NCI-H2107 (cell line): ENCODE results near the gene FBXO44.

Source experiments
- DNase-seq: peaks from one replicate; lab custom pipeline; 2025; lab: John Stamatoyannopoulos, UW

FBXO44 gene

DNA sequence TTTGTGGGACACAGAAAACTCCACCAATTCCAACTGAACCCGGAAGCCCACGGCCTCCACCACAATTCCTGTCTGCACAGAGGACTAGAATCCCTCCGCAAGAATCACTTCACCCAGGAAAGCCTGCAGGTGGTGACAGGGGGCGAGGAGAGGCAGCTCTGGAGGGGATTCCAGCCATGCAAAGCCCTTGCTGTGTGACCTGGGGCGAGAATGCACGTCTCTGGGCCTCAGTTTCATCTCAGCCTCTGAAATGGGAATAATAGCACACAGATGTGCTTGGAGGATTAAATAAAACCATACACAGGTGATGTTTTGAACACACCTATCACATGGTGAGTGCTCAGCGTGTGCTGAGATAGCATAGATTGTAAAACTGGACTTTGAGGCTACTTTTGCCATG lies 14.6 kb upstream of the FBXO44 start:
- no peak for DNase-seq

DNA sequence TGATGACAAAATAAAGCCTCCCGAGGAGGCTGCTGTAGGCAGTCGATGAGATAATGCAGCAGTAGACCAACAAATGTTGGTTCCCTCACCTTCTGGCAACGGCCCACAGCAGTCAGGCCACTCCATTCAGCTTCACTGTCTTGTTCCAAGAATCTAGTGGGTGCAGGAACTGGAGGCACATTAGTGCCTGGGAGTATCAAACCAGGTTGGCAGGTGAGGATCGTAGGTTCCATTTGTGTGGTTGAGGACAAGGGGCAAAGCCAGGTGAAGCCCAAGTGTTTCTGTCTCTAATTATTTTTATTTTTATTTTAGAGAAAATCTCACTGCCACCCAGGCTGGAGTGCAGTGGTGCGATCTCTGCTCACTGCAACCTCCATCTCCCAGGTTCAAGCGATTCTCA lies 13.7 kb upstream of the FBXO44 start:
- no peak for DNase-seq

DNA sequence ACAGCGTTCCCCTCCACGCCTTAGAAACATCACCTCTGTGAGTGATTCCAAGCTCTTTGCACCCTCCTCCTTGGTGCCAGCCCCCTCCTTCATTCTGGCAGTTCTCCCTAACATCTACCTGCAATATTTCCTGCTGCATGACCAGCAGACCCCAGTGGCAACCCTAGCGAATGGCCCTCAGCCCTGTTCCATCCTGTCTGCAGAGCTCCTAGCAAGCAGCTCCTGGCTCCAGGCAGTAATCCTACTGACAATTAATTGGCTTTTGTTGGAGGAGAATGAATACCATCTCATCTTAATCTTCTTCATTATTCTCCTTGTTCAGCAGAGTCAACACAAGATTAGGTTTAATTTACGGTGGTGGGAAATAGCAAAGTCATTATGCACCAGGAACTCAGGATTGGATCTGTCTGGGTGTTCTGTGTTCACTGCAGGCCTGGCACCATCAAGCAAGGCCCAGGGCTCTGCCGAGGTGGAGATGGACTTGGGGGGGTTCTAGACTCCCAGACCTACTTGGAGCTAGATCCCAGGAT lies 12.8 kb upstream of the FBXO44 start:
- no peak for DNase-seq

DNA sequence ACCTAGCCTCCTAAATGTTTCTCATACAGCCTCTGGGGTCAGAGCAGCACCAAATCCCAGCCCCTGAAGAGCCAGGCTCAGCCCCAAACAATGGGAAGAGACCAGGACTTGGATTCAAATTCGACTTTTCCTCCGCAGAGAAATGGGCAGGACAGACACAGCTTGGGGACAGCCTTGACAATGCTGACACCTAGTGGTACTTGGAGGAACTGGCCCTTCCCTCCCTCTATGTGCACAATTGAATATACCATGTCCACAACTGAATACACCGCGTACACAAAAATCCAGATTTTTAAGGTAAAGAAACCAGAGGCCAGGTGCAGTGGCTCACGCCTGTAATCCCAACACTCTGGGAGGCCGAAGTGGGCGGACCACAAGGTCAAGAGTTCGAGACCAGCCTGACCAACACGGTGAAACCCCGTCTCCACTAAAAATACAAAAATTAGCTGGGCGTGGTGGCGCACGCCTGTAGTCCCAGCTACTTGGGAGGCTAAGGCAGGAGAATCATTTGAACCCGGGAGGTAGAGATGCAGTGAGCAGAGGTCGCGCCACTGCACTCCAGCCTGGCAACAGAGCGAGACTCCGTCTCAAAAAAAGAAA lies 12.2 kb upstream of the FBXO44 start:
- peak; percentile 56 for DNase-seq

DNA sequence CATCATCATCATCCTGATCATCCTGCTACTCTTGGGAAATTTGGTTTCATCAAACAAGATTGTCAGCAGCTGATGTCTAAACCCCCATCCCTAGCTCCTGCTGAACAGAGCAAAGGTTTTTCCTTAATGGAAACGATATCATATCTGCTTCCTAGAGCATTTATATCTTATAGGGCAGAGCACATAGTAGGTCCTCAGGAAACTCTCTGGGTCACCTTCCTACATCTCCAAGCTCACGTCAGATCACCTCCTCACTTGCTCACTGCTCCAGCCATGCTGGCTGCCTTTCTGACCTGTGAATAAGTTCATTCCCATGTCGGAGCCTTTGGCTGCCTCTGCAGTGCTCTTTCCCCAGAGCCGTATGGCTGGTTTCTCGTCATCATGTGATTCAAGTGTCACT lies 10.9 kb upstream of the FBXO44 start:
- no peak for DNase-seq

DNA sequence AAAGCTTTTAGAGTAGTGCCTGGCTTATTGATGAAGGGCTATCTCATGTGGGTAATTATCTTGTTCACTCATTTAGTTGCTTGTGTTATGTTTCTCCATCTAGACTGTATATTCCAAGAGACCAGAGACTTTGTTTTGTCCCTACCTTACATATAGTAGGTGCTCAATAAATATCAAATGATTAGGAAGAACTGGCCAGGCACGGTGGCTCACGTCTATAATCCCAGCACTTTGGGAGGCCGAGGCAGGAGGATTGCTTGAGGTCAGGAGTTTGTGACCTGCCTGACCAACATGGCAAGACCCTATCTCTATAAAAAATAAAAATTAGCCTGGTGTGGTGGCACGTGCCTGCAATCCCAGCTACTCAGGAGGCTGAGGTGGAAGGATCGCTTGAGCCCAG lies 9.4 kb upstream of the FBXO44 start:
- no peak for DNase-seq

DNA sequence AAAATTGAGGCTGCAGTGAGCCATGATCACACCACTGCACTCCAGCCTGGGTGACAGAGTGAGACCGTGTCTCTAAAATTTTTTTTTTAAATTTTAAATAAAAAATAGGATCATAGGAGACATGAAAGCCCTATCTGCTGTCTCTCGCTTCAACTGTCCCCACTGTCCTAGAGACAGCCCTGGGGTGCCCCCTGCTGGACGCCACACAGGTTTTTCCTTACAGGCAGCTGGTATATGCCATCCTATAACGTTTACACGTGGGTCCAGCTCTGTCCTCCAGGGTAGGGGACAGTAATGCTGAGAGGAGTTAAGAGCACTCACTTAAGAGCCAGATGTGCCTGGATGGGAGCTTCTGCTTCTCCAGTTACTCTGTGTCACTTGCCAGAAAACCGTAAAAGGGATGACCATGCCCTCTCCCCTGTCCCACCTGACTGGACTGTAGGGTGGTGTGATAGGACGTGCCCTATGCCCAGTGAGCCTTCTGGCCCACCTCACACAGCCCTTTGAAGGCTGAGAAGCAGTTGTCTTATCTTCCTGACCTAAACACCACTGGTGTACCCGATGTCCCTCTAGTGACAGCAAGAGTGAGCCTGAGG lies 8.9 kb upstream of the FBXO44 start:
- peak; percentile 57 for DNase-seq

DNA sequence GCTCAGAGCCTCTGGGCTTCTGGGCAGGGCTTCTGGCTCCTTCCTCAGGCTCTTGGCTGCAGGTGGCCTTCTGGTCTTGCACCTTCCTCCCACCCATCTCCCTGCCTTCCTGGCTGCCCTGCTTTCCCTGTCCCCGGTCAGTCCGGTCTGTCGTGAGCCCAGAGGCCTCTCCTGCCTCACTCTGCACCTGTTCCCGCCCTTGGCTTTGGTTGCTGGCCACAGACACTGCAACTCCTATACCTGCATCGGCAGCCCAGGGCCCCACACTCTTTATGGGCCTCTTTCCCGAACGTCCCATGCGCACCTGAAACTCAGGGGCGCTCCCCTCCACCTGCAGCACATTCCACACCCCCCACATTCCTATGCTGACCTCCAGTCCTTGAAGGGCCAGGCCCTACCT lies 8.4 kb upstream of the FBXO44 start:
- no peak for DNase-seq

DNA sequence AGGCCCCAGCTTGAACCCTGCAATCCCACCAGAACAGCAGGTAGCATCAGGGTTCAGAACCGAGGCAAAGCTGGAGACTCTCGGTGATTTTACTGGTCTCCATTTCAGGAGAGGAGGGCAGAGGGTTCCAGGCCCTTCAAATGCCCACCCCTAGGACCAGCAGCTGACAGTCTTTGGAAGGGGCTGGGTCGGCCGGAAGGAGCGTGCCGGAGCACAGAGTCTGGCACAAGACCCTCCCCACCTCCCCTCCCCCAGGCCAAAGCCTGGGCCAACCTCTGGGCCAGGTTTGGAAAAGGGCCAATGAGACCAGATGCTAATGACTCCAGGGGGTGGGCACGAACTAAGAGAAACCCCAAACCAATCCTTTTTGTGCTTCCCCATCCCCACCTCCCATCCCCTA lies 7.3 kb upstream of the FBXO44 start:
- DNase-seq: no peak

DNA sequence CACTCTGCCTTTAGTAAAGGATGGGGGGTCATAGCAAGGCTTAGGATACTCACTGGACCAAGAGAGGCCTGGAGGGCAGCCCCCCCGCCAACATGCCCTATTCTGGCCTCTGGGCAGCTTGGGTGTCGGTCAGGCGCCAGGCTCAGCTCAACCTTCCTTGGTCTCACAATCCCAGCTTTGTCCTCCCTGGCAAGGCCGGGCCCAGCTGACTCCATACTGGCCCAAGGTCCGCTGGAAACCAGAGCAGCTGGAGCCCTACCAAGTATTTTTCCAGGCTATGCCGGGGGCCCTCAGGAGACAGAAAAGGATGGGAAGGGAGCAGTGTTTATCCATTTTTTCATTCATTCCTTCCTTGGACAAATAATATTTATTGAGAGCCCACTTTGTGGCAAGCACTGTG lies 6.6 kb upstream of the FBXO44 start:
- DNase-seq: no peak

DNA sequence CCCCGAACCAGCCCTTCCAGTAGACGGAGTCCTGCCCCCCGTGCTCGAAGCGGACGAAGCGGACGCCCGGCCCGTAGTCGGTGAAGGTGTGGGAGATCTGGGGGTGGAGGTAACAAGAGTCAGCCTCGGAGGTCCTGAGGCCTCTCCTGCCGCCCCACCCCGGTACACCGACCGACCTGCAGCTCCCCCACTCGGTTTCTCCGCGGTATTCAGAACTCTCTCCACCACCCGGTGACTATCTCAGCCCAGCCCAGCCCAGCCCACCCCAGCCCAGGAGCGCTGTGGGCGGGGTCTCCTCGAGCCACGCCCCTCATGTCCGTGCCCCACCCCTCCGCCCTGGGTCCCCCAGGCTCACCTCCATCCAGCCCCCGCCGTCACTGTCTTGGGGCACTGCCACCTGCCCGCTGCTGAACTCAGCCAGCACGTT lies 5.9 kb upstream of the FBXO44 start:
- no peak for DNase-seq

DNA sequence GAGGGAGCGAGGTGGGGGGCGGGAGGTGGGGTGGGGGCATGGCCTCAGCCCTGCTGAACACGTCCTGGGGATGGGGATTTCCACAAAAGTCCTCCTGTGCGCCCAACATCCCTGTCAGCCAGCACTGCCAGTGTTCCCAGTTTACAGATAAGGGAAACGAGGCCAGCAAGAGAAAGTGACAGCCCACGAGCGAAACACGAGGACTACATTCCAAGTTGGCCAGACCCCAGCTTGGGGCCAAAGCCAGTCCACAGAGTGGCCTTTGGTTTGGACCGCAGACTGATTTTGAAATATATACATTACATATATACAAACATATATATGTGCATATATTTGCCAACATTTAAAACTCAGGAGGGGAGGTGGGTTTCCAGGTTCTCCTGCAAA lies 5.4 kb upstream of the FBXO44 start:
- DNase-seq: no peak

DNA sequence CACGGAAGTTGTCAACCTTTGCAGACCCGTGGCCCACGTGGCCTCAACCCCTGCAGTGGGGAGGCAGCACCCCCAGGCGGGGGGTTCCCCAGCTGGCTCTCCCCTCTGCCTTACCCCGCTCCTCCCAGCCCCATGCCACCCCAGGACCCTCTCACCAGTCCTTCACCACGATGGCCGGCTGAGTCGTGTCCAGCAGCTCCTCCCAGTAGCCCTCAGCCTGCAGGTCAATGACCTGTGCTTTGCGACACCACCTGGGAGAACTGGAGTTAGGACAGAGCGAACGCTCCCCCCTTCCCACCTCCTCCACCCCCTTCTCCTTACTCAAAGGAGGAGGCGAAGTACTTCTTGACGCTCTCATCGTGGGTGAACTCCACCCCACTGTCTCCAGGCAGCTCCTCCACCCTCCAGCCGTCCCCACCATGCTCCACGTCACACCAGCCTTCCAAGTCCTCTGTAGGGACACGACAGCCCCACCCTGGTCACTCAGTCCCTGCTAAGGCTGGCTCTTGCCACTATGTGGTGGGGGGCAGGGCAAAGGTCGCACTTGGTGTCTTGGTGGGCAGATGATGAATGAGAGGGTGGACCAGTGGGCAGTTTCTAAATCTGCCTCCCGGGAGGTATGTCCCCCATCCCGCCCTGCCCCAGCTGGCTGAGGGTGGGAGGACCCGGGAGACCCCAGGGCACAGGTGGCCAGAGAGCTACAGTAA lies 4.9 kb upstream of the FBXO44 start:
- DNase-seq: no peak

DNA sequence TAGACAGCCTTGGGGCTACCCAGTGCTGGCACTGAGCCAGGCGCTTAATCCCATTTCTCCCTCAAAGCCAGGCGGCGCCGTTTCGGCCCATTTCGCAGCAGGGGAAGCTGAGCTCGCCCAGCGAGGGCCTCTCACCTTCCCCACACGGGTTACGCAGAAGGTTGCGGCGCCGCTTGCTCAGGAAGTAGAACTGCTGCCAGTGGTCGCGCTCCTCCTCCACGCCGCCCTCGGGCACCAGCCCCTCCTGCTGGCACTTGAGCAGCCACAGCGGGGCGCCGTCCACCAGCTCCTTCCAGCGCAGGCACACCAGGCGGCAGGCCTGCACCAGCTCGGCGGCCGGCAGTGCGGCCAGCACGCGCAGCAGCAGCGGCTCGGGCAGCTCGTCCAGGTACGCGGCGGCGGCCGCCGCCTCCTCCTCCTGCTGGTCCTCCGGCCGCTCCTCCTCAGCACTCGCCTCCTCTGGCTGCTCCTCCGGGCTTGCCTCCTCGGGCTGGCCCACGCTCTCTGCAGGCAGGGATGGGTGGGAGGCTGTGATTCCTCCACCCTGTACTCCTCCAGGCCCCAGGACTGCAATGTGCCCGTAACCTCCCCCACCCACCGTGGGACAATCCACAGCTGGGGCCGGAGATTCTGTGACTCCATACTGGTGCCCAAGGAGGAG lies 4.2 kb upstream of the FBXO44 start:
- DNase-seq: no peak

DNA sequence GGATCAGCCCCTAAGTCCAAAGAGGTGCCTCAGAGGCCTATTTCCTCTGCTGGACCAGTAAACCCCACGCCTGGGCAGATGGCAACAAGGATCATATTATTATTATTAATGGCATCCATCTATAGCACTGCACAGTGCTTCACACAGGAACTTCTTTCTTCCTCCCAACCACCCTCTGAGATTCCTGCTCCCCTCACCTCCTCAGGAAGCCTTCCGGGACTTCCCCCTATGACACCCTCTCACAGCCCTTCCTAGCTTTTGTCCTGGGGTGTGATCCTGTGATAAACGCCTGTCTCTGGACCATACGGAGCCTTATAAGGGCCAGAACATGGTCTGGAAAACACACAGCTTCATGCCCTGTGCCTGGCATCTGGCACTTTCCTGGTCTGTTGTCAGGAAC lies 3.7 kb upstream of the FBXO44 start:
- DNase-seq: no peak

DNA sequence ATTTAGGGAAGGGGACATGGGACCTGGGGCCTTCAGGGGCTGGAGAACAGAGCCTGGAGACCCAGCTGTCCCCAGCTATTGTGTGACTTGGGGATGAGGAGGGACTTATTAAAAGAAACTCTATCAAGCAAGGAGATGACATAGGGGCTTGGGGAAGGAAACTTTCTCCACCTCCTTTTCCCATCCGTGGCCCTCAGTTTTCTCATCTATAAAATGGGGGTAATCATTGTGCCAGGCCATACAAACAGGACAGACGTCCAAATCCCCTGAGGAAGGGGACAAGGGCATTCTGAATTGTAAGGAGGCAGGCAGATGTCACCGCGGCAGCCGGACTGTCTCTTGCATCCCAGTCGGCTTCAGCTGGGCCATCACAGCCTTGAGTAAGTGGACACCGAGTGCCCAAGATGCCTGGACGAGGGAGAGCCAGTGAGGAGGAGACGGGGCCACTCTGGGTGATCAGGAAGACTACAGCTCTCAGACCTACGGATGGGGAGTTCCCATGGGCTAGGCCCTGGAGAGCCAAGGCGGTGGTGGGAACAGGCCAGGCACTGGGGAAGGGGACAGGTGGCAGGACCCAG lies 2.4 kb upstream of the FBXO44 start:
- no peak for DNase-seq

DNA sequence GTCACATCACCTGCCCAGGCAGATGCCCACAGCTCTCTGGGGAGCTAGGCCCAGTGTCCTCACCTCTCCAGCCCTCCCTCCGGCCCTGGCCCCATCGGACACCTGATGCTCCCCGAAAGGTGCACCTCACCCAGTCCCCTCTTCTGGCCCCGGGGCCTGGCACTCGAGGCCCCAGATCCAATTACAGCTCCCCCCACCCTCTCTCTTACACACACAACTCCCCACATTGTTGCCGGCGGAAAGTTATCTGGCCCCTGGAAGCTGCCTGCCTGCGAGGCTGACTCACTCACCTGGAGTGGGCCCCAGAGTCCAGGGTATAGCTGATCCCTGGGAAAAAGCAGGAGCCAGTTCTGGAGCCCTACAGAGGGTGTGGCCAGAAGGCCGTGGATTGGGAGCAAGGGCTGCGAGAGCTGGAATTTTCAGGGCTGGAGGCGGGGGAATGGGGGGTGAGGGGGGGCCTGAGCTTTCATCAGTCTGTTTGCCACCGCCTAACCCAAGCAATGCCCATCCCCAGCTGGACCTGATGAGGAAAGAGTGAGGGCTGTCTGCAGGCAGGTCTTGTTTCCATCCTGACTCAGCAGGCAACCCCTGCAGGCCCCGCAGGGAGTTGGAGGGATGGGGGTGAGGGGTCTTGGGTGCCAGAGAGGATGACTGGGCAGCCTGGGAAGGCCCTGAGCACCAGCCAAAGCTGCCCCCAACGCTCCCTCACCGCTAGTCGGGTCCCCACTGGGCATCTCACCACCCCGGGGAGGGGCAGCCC lies 1.4 kb upstream of the FBXO44 start:
- DNase-seq: no peak

DNA sequence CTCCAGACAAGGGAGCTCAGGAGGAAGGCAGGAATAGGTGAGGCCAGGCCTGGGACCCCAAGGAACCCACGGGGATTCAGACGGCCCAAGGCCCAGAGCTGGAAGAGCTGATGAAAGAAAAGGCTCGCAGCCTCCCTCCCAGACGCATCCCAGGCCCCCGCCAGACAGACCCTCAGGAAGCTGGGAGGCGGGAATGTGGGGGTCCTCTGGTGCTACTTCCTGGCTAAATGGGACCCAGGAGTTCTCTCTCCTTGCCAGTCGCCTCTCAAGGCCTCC lies 878 bp upstream of the FBXO44 start:
- no peak for DNase-seq

DNA sequence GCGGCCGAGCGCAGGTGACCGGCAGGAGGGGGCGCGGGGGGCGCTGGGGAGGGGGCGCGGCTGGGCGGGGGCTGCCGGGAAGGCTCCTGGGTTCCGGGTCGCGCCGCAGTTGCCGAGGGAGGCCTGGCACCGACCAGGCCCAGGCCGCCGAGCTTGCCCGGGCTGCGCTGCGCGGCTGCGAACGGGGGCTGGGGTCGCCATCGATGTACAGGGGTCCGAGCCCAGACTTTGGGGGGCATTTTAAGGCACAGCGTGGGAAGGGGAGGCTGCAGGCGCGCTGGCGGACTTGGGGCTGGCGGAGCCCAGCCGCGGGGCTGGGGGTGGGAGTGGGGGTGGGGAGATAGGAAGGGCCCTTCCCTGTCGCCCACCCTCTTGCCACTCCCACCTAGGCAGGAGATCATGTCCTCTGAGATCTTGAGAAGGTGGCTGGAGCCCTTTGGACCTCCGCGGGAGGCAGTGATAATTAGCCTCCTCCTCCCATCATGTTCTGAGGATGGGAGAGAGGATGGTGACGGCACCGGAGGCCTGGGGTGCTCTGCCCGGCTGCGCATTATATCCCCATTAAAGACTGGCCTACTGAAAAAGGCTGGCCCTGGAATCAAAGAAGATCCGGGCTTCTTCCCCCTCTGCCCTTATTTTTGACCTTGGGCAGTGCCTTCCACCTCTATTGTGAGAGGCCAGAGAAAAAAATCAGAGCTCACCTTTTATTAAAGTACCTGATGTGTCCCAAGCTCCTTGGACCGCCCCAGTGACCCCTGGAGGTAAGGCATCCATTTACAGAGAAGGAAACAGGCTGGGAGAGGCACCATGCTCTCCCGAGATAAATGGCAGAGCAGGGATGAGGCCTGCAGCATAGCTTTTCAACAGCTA lies 497 bp downstream of the FBXO44 start:
- no peak for DNase-seq

DNA sequence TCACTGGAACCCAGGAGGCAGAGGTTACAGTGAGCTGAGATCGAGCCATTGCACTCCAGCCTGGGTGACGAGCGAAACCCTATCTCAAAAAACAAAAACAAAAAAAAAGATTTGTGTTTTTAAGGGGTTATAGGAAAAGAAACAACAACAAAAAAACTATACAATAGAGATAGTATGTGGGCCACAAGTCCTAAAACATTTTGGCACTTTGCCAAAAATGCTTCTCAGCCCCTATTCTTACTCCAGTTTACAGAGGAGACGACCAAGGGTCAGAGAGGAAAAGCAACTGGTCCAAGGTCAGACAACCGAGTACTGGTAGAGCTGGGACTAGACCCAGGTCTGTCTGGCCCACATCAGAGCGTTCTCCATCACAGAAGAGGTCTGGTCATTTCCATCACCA lies 3.0 kb downstream of the FBXO44 start:
- no peak for DNase-seq

DNA sequence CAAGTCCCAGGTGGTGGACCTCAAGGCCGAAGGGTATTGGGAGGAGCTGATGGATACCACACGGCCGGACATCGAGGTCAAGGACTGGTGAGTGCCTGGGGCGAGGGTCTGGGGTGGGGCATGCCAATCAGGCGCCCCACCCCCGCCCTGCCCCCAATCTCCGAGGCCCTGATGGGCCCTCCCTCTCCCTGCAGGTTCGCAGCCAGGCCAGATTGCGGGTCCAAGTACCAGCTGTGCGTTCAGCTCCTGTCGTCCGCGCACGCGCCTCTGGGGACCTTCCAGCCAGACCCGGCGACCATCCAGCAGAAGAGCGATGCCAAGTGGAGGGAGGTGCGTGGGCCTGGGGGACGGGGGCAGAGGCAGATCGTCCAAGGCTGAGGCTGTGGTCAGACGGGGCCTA lies 3.9 kb downstream of the FBXO44 start:
- DNase-seq: no peak
